Heart left ventricle (tissue), 13 donors: Measurements from ENCODE around the gene ATOH7.

ENCODE experiments used
- CTCF ChIP-seq, 12 donors: fragments of 200-600 bp; sonication (generic) in 4 of 12; IDR thresholded peaks; one replicate each; pipeline versions ENCODE4 v1.5.0 to v1.8.0; 2018 to 2022; ENCODE audit warnings: antibody characterized with exemption in 12 of 12, mild to moderate bottlenecking in 5 of 12
- POLR2A ChIP-seq, 2 donors: fragments of 450-650 bp; IDR thresholded peaks; one replicate each; pipeline ENCODE4 v1.6.1; 2017; ENCODE audit warnings: antibody characterized with exemption in 2 of 2, mild to moderate bottlenecking in 2 of 2, moderate library complexity in 2 of 2
- donor health status: ischemic (EF 13 %, LVEDD 7.1; RV severe dilation, severe dysfunction).
- donor health status: DM: no; HTN: yes; CAD: no.
- donor health status: DM: no; HTN: no; CAD: no.
- donor health status: ischemic (EF 25% LVEDD 6.9; RV normal size, moderate dysfunction).
- donor health status: ischemic (EF 25% LVEDD 5.7; RV mildly dilated, moderate dysfunction).
- donor health status: ischemic (EF 35%, LVEDD 5.7; RV mildly dilated, moderate dysfunction).
- donor health status: nonischemic (EF 11% LVEDD 7.7; RV severe dilation, severe dysfunction).
- donor health status: DM: yes; HTN: yes; CAD: no.
- donor health status: PGD.
- donor health status: ischemic (EF 29% LVEDD 5.4; RV normal size, mild dysfunction).
- donor health status: nonischemic (EF 23%, LVEDD 6.1; RV moderate dilation, normal function).

GRCh38 chr10:68272833-68273232, 40.9 kb upstream of the ATOH7 start:
- no peak for TF ChIP-seq CTCF (IDR thresholded peaks at IDR 0.05)
- no peak for TF ChIP-seq POLR2A (IDR thresholded peaks at IDR 0.05)
